Jurkat, Clone E6-1 (cell line): Measurements from ENCODE around the gene PRRC2B.
"Not testable (repeated sequence)": the region's sequence is repeated elsewhere in the genome, so short reads cannot be mapped to it uniquely, and the experiment has no call there.

Experiments
- DNase-seq: peaks from one replicate; pipeline ENCODE4 v3.0.0-alpha.2; 2011; ENCODE audit warnings: low read depth, low spot score
- H3K4me3 ChIP-seq: 2 replicates; pipeline ENCODE4 v1.5.1; 2011; ENCODE audit warnings: mild to moderate bottlenecking, low read length, control low read depth, moderate library complexity

PRRC2B gene

GRCh38 chr9:131545786-131546335, 152.0 kb downstream of the PRRC2B start:
- H3K4me3 ChIP-seq: no peak overlapping the region
- DNase-seq: no peak

- H3K4me3 ChIP-seq: no peak overlapping the region
- DNase-seq: no peak
Measured at GRCh38 chr9:131546336-131547084, 152.6 kb downstream of the PRRC2B start.

GRCh38 chr9:131549186-131549585, 155.3 kb downstream of the PRRC2B start:
- DNase-seq, H3K4me3 ChIP-seq: not testable (repeated sequence)
